ENCODE data around the gene HMGN4. TPM values are rescaled to one million over a fixed set of nuclear protein-coding genes. Genes with fewer than 3 reads are reported as not detected.

HMGN4 gene
- total and polyA plus RNA-seq, 9 of the 15 experiments (the other 6 are each of a cell fraction or from before 2014, with no cell fraction given): 35.4 to 134 (median 94.1) TPM

GRCh38 chr6:26568601-26569432 lies 30.7 kb downstream of the HMGN4 start (continued):
- TF ChIP-seq ZHX1 (conservative IDR thresholded peaks at IDR 0.05; ENCODE audit: low read length) (0 out of 2 replicates have a peak, but pooled peaks have one; percentile 54), ZFX (CRISPR knock-in tag; IDR thresholded peaks at IDR 0.05) (no peak; the same call in 1 of the 2 replicates), ZNF511 (CRISPR knock-in tag; IDR thresholded peaks at IDR 0.05) (no peak), ATF6 (CRISPR knock-in tag; IDR thresholded peaks at IDR 0.05) (no peak), MITF (IDR thresholded peaks at IDR 0.05) (no peak), ZNF583 (CRISPR knock-in tag; IDR thresholded peaks at IDR 0.05) (no peak), MBD1 (CRISPR knock-in tag; IDR thresholded peaks at IDR 0.05) (no peak), SUPT5H (IDR thresholded peaks at IDR 0.05) (no peak; the same call in 1 of the 2 replicates), ADNP (tag; IDR thresholded peaks at IDR 0.05) (no peak), EWSR1 (IDR thresholded peaks at IDR 0.05; ENCODE audit: borderline replicate concordance, low read depth, partially characterized antibody) (no peak), FOXP4 (CRISPR knock-in tag; IDR thresholded peaks at IDR 0.05; ENCODE audit: borderline replicate concordance) (no peak), ZNF277 (CRISPR knock-in tag; IDR thresholded peaks at IDR 0.05; ENCODE audit: borderline replicate concordance) (no peak), CHD1 (IDR thresholded peaks at IDR 0.05; ENCODE audit: low read length) (no peak), ZFP36 (IDR thresholded peaks at IDR 0.05; ENCODE audit: low read depth, low read length, partially characterized antibody) (peak; percentile 34)

Measured in K562 (cell line).